Measurements from ENCODE around the gene AJUBA. TPM values are rescaled to one million over a fixed set of nuclear protein-coding genes. Genes with fewer than 3 reads are reported as not detected.
"Not testable (repeated sequence)": the region's sequence is repeated elsewhere in the genome, so short reads cannot be mapped to it uniquely, and the experiment has no call there.

AJUBA gene
- total and polyA plus RNA-seq, 10 donors: 0.63 to 11.0 (median 2.7) TPM

- Histone ChIP-seq H3K36me3 (no peaks in the 10 kb centered on the region), H3K27me3 (replicated peaks in 1 of 7) (no peaks in the 10 kb centered on the region), H3K27ac (peak overlapping the region in 6 of 8 donors; percentile 95 to 98 (median 97)), H3K4me1 (peaks cover 16 to 48% (median 36%) of the 10 kb centered on the region in 6 donors), H3K4me3 (peak overlapping the region in 4 of 8 donors; percentile 58 to 89 (median 62)), H3K9me3 (no peaks in the 10 kb centered on the region)
- DNase-seq: no peak
- TF ChIP-seq POLR2AphosphoS5 (IDR thresholded peaks at IDR 0.05) (no peak), POLR2A (IDR thresholded peaks at IDR 0.05) (no peak), CTCF (IDR thresholded peaks at IDR 0.05 in 8 of 11, conservative IDR thresholded peaks at IDR 0.05 in 3 of 11) (no peak)
- WGBS, 5 donors: 58 to 74% (median 67%) methylated on average over 3 of the region's 3 CpGs
- intact Hi-C loops (cut with DNase I; ENCODE audit: low total_unique reads): no loop called here
Observed at GRCh38 chr14:23005451-23006187, 23.3 kb upstream of the AJUBA start.

GRCh38 chr14:23004274-23004673, 21.9 kb upstream of the AJUBA start:
- H3K27ac ChIP-seq; intact Hi-C loops (cut with DNase I; ENCODE audit: low total_unique reads); H3K27me3 ChIP-seq (replicated peaks in 1 of 7); H3K4me3 ChIP-seq; H3K36me3 ChIP-seq; DNase-seq; H3K9me3 ChIP-seq: not testable (repeated sequence)
- WGBS, 5 donors: 97 to 98% (median 97%) methylated on average over 4 of the region's 4 CpGs
- H3K4me1 ChIP-seq: peaks cover 16 to 37% (median 29%) of the 10 kb centered on the region in 6 donors

- Histone ChIP-seq H3K27ac (no peak overlapping the region), H3K9me3 (no peaks in the 10 kb centered on the region), H3K4me3 (no peak overlapping the region), H3K27me3 (replicated peaks in 1 of 7) (no peaks in the 10 kb centered on the region), H3K36me3 (peaks cover 0 to 20% (median 0%) of the 10 kb centered on the region in 6 donors), H3K4me1 (peaks cover 9 to 20% (median 15%) of the 10 kb centered on the region in 6 donors)
- whole genome bisulfite sequencing, 5 donors: 89 to 98% (median 95%) methylated on average over 3 of the region's 3 CpGs
- DNase-seq: no peak
- no peak for TF ChIP-seq POLR2A (IDR thresholded peaks at IDR 0.05)
- TF ChIP-seq POLR2AphosphoS5 (IDR thresholded peaks at IDR 0.05): no peak
- no peak for TF ChIP-seq CTCF (IDR thresholded peaks at IDR 0.05 in 8 of 11, conservative IDR thresholded peaks at IDR 0.05 in 3 of 11)
- intact Hi-C loops (cut with DNase I; ENCODE audit: low total_unique reads): no loop called here
Observed at GRCh38 chr14:23002592-23002991, 20.2 kb upstream of the AJUBA start.

- Histone ChIP-seq H3K36me3 (peaks cover 0 to 20% (median 0%) of the 10 kb centered on the region in 6 donors), H3K4me1 (peaks cover 1 to 8% (median 3%) of the 10 kb centered on the region in 6 donors), H3K4me3 (no peak overlapping the region), H3K9me3 (no peaks in the 10 kb centered on the region), H3K27me3 (replicated peaks in 1 of 7) (no peaks in the 10 kb centered on the region), H3K27ac (no peak overlapping the region)
- TF ChIP-seq POLR2AphosphoS5 (IDR thresholded peaks at IDR 0.05) (no peak), POLR2A (IDR thresholded peaks at IDR 0.05) (no peak), CTCF (IDR thresholded peaks at IDR 0.05 in 8 of 11, conservative IDR thresholded peaks at IDR 0.05 in 3 of 11) (no peak)
- intact Hi-C loops (cut with DNase I; ENCODE audit: low total_unique reads): no loop called here
- DNase-seq: no peak
- 91 to 97% (median 94%) methylated on average over 2 of the region's 2 CpGs for WGBS, 5 donors
Observed at GRCh38 chr14:23000860-23001259, 18.5 kb upstream of the AJUBA start.

Data from spleen (tissue), 11 donors.